Measurements from ENCODE around the gene ALDH2. TPM values are rescaled to one million over a fixed set of nuclear protein-coding genes. Genes with fewer than 3 reads are reported as not detected.
A peak's percentile ranks its signal among the peaks of the same experiment; 100 is the strongest.

Gene ALDH2
- total RNA-seq, 4 donors from 2014 or later, result 151 to 179 (median 157) TPM

DNA sequence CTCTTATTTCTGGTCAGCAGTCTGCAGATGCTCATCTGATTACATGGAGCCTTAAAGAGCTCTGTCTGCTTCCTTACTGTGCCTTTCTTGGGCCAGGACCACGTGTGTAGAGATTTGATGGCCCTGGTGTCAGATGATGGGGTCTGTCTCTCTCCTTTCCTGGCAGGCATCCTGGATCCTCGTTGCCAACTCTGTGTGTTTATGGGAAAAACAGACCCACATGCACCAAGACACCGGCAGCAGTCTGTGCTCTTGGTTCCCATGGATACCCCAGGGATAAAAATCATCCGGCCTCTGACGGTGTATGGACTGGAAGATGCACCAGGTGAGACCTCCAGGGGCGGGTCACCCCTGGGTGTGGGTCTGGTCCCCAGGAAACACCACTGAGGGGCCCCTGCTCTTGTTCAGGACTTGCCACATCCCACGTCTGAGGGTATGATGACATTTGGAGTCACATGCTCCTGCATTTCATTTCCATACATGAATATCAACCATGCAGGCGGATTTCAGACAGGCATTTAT is 18.5 kb upstream of the ALDH2 start:
- no peak overlapping the region for H3K4me3 ChIP-seq (ENCODE audit: low read depth, poor library complexity, severe bottlenecking)
- 73 to 82% methylated on average over 8 of the region's 8 CpGs for WGBS, 2 donors
- no peak for TF ChIP-seq POLR2A (IDR thresholded peaks at IDR 0.05)
- TF ChIP-seq, protein P1, sequence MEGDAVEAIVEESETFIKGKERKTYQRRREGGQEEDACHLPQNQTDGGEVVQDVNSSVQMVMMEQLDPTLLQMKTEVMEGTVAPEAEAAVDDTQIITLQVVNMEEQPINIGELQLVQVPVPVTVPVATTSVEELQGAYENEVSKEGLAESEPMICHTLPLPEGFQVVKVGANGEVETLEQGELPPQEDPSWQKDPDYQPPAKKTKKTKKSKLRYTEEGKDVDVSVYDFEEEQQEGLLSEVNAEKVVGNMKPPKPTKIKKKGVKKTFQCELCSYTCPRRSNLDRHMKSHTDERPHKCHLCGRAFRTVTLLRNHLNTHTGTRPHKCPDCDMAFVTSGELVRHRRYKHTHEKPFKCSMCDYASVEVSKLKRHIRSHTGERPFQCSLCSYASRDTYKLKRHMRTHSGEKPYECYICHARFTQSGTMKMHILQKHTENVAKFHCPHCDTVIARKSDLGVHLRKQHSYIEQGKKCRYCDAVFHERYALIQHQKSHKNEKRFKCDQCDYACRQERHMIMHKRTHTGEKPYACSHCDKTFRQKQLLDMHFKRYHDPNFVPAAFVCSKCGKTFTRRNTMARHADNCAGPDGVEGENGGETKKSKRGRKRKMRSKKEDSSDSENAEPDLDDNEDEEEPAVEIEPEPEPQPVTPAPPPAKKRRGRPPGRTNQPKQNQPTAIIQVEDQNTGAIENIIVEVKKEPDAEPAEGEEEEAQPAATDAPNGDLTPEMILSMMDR (IDR thresholded peaks at IDR 0.05), result no peak
- intact Hi-C loops (cut with DNase I; ENCODE audit: low total_unique reads), result no loop called here
- DNase-seq (ENCODE audit: low spot score in 2 of 2), result no peak

DNA sequence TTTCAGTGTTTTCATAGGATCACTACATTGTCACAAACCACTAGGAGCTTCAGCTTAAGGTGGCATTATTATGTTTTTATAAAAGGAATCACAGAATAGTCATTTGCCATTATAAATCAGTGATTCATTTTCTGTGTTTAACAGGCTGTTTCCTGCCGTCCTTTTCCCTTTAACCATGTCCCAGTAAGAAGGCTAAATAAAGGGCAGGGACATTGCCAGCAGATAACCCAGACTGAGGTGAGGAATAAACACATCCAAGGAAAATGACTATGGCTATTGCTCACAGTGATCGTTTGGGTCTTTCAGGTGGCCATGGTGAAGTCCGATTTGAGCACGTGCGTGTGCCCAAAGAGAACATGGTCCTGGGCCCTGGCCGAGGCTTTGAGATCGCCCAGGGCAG is 17.9 kb upstream of the ALDH2 start:
- no peak for DNase-seq (ENCODE audit: low spot score in 2 of 2)
- no peak for TF ChIP-seq POLR2A (IDR thresholded peaks at IDR 0.05)
- TF ChIP-seq, protein P1 (IDR thresholded peaks at IDR 0.05), result no peak
- 87 to 90% methylated on average over 7 of the region's 7 CpGs for WGBS, 2 donors

DNA sequence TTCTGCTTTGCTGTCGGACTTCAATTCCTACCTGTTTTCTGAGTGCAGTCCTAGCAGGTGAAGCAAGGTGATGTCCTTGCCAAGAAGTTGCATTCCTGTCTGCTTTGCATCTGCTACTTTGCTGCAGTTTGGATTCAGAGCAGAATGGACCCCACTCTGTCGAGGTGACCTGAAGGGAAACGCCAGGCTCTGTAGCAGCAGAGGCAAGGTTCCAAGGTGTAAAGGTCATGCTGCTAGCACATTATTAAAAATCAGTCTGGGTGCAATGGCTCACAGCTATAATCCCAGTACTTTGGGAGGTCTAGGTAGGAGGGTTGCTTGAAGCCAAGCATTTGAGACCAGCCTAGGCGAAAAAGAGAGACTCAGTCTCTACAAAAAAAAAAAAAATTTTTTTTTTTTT is 17.3 kb upstream of the ALDH2 start:
- no peak for DNase-seq (ENCODE audit: low spot score in 2 of 2)
- 90 to 93% methylated on average over 4 of the region's 4 CpGs for WGBS, 2 donors
- TF ChIP-seq, protein P1 (IDR thresholded peaks at IDR 0.05), result no peak
- TF ChIP-seq POLR2A (IDR thresholded peaks at IDR 0.05), result no peak
- intact Hi-C loops (cut with DNase I; ENCODE audit: low total_unique reads), result no loop called here
- H3K4me3 ChIP-seq (ENCODE audit: low read depth, poor library complexity, severe bottlenecking), result no peak overlapping the region

More for the DNA sequence above, 17.9 kb upstream of the ALDH2 start:
- intact Hi-C loops (cut with DNase I; ENCODE audit: low total_unique reads), result no loop called here
- no peak overlapping the region for H3K4me3 ChIP-seq (ENCODE audit: low read depth, poor library complexity, severe bottlenecking)

DNA sequence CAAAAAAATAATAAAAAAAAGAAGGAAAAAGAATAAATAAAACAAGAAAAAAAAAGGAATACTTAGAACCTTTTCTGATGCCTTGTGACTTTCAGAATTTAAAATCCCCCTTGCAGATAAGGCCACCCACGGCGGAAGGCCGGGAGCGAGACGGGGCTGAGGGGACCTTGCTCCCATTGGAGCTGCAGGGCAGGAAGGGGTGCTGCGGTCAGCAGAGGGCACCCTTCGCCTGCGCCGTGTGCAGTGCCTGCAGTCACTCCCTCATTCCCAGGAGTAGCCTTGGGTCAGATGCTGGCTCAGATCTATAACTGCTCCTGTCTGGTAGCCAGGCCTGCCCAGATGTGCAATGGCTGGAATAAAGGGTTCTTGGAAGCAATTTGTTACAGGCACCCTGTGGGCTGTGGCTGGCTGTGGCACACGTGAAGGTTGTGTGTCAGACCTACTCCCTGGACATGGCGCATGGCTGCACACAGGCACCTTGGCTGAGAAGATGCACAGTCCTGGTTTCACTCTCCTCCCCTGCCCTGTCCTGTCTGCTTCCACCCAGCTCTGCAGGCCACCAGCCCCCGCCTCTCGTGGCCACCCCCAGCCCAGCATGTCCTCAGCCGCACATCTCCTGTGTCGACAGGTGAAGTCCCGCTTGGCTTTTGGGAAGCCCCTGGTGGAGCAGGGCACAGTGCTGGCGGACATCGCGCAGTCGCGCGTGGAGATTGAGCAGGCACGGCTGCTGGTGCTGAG is 13.4 kb upstream of the ALDH2 start:
- intact Hi-C loops (cut with DNase I; ENCODE audit: low total_unique reads), result loop anchor here (5.0 kb wide), 1 partner anchor 59 kb away; no protein-coding TSS in a partner anchor
- DNase-seq (ENCODE audit: low spot score in 2 of 2), result peak in 1 of 2 donors; percentile 91
- WGBS, 2 donors, result 71 to 74% methylated on average over 23 of the region's 23 CpGs
- no peak overlapping the region for H3K4me3 ChIP-seq (ENCODE audit: low read depth, poor library complexity, severe bottlenecking)
- TF ChIP-seq, protein P1 (IDR thresholded peaks at IDR 0.05), result no peak
- TF ChIP-seq POLR2A (IDR thresholded peaks at IDR 0.05), result no peak

DNA sequence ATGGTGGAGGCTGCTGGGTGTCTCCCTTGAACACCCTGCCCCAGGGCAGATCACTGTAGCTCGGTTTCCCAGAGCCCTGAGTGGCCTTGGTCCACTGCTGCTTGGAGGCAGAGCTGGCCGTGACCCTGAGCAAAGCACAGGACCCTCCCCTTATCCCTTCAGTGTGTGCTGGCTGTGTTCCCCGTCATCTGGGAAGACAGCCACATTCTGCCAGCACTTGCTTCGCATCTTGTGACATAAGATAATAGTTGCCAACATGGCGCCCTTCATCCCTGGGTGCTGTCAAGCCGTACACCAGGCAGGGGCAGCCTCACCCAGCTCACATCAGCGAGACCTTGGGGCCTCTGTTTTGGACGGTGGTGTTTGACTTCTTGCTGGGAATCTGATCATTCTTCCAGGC is 12.1 kb upstream of the ALDH2 start:
- TF ChIP-seq, protein P1 (IDR thresholded peaks at IDR 0.05), result no peak
- TF ChIP-seq POLR2A (IDR thresholded peaks at IDR 0.05), result no peak
- intact Hi-C loops (cut with DNase I; ENCODE audit: low total_unique reads), result loop anchor here (5.0 kb wide), 1 partner anchor 58 kb away; no protein-coding TSS in a partner anchor
- WGBS, 2 donors, result 46 to 63% methylated on average over 8 of the region's 8 CpGs
- H3K4me3 ChIP-seq (ENCODE audit: low read depth, poor library complexity, severe bottlenecking), result no peak overlapping the region
- no peak for DNase-seq (ENCODE audit: low spot score in 2 of 2)
